CD4-positive, alpha-beta T cell treated with Interleukin-21 for 1 hour (primary cell): ENCODE measurements around the gene NF2.
"Not testable (repeated sequence)": the region's sequence is repeated elsewhere in the genome, so short reads cannot be mapped to it uniquely, and the experiment has no call there.

ENCODE experiments used
- DNase-seq: peaks from one replicate; pipeline ENCODE4 v3.0.0-alpha.2; 2020

NF2 gene

DNA sequence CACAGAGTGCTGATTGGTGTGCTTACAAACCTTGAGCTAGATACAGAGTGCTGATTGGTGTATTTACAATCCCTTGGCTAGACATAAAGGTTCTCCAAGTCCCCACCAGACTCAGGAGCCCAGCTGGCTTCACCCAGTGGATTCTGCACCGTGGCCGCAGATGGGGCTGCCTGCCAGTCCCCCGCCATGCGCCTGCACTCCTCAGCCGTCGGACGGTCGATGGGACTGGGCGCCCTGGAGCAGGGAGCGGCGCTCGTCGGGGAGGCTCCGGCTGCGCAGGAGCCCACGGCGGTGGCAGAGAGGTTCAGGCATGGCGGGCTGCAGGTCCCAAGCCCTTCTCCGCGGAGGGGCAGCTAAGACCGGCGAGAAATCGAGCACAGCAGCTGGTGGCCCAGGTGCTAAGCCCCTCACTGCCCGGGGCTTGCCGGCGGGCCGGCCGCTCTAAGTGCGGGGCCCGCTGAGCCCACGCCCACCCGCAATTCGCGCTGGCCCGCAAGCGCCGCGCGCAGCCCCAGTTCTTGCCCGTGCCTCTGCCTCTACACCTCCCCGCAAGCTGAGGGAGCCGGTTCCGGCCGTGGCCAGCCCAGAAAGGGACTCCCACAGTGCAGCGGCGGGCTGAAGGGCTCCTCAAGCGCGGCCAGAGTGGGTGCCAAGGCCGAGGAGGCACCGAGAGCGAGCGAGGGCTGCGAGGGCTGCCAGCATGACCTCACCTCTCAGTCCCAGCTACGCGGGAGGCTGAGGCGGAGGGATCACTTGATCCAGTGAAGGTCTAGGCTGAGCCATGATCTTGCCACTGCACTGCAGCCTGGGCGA is 5.4 kb upstream of the NF2 start:
- not testable (repeated sequence) for DNase-seq

DNA sequence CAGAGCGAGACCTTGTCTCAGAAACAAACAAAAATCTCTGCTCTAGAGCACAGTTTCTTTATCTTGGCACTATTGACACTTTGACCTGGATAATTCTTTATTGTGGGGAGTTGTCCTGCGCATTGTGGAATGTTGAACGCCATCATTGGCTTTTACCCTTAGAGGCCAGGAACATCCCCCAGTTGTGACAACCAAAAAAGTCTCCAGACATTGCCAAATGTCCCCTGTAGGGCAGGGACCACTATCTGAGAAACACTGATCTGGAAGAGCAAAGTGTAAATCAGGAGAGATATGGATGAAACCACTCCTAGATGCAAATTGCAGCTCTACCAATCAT is 4.8 kb upstream of the NF2 start:
- no peak for DNase-seq

DNA sequence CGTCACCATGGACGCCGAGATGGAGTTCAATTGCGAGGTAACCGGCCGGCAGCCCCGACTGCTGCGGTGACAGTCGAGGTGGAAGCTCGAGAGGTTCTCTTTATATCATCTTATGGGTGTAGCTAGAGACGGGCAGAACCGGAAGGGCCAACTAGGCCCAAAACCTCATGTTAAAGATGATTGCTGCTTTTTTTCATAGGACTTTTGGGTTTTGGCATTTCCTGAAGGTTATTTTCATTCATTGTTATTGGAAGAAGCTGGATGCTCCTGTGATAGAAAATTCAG is 585 bp downstream of the NF2 start:
- DNase-seq = peak; percentile 55

DNA sequence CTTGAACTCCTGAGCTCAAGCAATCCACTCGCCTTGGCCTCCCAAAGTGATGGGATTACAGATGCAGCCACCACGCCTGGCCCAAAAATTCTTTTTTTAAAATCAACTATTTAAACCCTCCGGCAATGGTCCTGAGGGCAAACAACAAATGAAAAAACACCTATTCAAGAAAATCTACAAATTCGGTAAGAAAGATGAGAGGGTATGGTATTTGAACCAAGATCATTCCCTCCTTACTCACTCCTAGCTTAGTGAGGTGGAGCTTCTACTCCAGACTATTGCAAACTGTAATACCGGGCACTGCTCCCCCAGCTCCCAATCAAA is 2.1 kb downstream of the NF2 start:
- DNase-seq = no peak

DNA sequence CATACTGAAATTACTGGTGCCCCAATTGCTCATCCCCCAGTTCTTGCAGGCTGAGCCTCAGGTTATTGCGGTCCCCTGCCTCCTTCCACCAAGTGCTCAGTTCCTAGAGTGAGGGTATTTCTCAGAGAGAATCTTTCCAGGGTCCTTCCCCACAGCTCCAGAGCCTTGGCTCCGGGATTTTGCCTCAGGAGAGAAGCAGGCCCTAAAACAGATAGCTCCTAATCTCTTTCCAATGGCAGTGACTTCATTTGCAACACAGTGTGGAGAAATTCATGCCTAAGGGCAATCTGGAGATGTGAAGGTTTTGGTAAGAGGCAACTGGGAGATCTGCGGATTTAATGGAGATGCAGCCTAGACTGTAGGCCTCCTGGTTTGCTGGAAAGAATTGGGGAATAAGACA is 2.9 kb downstream of the NF2 start:
- DNase-seq = no peak

DNA sequence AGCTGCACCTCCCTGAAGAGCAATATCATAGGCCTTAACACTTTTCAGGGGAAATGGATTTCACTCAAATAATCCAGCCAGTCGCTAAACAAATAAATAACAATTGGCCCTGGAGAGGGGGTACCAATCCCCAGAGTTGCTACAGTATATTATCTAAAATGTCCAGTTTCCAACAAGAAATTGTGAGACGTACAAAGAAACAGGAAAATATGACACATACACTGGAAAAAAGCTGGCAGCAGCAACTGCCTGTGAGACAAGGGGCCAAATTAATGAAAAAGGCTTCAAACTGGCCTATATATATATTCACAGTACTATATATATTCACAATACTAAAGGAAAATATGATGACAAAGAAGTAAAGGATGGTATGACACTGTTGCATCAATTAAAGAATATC is 4.0 kb downstream of the NF2 start:
- DNase-seq = no peak

DNA sequence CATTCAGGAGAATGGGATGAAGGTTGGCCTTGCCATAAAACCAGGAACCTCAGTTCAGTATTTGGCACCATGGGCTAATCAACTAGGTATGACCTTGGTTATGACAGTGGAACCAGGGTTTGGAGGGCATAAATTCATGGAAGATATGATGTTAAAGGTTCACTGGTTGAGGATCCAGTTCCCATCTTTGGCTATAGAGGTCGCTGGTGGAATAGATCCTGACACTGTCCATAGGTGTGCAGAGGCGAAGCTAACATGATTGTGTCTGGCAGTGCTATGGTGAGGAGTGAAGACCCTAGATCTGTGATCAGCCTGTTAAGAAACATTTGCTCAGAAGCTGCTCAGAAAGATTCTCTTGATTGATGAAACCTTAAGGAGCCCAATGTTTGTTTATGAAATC is 5.7 kb downstream of the NF2 start:
- no peak for DNase-seq

DNA sequence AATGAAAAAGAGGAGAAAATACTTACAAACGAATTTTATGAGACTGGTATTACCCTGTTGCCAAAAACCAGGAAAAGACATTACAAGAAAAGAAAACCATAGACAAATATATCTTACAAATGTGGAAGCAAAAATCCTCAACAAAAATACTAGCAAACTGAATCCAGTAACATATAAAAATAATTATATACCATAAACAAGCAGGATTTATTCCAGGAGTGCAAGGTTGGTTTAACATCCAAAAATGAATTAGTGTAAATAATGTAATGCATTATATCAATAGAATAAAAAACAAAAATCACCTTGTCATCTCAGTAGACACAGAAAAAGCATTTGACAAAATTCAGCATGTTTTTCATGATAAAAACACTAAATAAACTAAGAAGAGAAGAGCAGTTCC is 7.3 kb downstream of the NF2 start:
- no peak for DNase-seq

DNA sequence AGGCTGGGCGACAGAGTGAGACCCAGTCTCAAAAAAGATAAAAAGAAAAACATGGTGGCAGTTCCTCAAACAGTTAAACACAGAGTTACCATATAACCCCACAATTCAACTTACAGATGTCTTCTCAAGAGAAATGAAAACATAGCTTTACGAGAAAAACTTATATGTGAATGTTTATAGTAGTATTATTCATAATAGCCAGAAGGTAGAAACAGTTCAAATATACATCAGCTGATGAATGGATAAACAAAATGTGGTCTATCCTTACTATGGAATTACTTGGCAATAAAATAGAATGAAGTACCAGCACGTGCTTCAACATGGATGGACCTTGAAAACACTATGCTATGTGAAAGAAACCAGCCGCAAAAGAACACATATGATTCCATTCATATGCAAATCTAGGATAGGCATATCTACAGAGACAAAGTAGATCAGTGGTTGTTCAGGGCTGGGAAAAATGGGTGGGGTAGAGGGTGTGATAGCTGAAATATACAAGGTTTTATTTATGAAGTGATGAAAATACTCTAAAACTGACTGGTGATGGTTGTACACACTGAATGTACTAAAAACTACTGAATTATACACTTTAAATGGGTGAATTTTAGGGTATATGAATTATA is 12.4 kb downstream of the NF2 start:
- no peak for DNase-seq

DNA sequence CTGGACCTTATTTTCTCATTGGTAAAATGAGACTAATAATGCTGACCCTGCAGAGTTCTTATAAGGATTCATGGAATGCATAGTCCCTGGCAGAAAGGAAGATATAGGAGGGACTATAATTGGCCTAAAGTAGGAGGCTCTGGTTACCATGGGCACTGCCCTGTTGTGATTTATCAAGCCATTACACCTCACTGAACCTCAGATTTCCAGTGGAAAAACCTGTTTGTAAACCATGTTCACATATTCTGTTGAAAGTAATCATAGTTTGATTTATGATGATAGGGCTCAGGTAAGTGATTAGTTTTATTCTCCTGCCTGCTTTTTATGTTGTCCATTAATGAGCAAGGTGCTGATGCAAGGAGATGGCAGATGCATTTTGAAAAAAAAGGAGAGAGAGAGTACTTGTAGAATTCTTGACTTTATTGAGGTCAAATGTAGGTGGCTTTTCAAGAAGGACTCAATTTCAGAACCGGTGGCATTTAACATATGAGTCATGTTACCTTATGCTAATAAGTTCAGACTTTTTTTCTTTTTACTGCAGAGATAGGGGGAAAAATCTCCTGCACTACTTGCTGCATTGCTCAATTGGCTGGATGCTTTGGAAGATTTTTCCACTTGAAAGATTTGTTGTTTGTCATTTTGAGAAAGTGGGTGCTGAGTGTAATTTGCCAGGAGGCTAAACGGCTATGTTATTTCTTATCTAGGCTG is 14.6 kb downstream of the NF2 start:
- DNase-seq = no peak

DNA sequence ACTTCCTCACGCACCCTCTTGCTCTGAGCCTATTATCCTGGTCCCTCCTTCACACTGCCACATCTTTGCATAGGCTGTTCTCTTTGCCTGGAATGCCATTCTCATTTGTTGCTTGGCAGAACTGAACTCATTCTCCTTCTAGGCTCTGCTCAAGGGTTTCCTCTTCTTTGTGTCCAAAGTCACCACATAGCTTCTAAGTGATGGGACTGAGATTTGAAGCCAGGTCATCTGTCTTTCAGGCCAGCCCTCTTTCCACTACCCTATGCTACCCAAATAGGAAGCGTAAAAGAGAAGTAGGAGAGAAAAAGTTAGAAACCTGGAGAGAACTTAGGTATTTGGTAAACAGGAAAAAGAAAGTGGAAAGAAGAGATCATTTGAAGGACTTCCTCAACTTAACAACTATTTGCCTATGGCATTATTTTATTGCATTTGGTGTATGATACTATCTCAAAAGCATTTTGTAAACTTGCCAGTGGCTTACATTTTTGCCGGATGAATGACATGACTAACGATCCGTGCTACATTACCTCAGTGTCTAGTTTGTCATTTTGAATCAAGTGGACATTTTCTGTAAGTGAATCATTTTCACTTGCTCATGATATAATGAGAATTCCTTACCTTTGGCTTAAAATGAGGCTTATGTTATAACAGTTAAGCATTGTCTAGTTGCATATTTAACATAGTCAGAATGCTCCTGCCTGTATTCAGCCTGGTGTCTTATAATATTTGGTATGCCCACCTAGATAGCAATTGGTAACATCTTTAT is 18.5 kb downstream of the NF2 start:
- no peak for DNase-seq

DNA sequence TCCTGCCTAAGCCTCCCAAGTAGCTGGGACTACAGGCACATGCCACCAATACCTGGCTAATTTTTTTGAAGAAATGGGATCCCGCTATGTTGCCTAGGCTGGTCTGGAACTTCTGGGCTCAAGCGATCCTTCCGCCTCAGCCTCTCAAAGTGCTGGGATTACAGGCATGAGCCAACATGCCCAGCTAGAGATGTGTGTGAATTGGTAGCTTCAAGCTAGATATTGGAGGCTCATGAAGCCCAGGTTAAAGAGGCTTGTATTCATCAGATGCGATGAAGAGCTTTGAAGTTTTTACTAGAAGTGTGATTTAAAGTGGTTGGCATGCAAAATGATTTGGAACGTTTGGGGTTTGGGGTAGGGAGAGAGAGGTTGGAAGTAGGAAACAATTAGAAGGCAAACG is 19.6 kb downstream of the NF2 start:
- DNase-seq = no peak

DNA sequence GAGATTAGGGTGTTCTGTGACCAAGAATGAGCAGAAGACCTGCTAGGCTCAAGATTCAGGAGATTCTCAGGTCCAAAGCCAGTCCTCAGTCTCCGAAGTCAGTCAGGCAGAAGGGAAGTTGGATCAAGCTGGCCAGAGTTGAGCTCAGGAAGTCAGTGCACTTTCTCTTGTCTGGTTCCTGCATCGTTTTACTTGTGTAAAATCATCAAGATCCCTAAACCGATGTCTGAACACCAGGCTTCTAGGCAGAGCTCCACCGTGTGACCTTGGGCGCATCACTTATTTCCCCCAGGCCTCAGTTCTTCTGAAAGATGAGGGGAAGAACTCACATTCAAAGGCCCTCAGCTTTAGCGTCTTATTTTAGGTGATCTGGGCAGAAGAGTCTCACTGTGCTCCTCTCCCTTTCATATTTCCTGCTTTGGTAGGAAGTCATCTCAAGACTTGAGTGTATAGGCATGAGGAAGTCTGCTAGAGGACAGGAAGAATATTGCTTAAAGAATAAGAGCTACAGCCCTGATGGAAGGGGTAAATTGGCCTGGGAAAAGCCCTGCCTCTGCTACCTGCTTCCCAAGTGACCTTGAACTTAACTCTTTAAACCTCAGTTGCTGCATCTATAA is 20.2 kb downstream of the NF2 start:
- no peak for DNase-seq

DNA sequence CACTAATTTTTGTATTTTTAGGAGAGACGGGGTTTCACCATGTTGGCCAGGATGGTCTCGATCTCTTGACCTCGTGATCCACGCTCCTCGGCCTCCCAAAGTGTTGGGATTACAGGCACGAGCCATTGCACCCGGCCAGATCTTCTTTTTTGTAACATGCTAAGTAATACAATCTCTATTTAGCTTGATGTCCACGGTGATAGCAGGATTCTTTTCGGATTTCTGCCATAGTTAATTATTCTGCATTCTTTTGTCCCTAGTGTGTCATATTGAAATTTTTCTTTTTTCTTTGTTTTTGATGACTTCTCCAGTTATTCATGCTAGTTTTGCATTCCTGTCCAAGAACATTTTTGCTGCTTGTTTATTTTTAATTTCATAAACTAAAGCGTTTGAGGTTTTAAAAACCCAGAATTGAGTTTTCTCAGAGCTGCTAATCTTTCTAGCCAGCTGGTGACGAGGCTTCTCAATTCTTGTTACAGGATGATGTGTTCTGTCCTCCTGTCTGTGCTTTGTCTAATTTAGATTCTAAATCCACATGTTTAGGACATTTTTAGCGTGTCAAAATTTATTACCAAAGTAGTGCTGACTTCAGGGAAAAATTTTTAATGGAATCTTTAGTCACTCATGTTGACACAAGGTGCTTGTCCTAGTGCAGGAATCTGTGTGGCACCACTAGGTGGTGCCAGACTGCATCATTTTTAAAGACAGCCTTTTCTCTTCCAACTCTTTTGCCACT is 21.8 kb downstream of the NF2 start:
- peak; percentile 49 for DNase-seq

DNA sequence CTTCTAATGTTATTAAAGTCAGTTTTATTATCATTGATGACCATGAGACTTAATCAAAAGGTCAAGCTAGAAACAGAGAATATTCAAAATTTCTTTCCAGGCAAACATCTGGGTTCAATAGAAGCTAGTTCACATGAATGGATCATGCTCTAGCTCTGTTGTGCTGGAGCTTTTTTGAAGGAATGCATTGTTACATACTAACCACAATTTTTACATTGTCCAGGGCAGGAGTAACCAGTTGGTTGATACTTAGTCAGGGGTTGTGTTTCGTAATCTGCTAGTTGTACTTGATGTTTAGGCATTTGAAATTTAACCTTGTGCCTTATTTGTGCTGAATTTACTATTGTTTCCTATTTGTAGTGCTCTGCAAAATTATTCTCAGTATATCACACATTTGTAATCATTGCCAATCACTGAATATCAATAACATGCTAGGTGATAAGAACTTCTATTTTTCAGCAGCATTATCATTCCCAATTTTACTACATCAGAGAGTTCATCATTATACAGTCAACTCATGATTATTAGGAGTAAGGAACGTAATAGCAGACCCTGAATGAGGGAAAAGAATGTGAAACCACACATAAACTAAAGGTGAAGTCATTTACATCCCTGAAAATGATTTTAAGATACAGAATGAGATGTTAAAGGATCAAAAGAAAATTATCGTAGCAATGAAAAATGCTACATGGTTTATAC is 23.2 kb downstream of the NF2 start:
- DNase-seq = no peak

DNA sequence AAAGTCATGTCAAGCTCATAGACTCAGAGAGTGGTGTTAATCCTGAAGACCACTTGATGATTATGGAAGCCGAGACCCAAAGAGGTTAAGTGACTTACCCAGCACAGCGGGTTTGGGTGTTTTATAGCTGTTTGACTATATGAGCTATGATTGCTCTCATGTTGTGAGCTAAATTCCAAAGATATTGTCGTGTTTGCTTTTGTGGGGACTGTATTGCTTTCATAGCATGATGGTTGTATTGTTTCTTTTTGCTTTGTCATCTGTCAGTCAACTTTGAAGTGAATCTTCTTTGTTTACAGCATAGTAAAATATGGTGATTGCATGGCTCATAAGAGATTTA is 23.7 kb downstream of the NF2 start:
- DNase-seq = no peak

DNA sequence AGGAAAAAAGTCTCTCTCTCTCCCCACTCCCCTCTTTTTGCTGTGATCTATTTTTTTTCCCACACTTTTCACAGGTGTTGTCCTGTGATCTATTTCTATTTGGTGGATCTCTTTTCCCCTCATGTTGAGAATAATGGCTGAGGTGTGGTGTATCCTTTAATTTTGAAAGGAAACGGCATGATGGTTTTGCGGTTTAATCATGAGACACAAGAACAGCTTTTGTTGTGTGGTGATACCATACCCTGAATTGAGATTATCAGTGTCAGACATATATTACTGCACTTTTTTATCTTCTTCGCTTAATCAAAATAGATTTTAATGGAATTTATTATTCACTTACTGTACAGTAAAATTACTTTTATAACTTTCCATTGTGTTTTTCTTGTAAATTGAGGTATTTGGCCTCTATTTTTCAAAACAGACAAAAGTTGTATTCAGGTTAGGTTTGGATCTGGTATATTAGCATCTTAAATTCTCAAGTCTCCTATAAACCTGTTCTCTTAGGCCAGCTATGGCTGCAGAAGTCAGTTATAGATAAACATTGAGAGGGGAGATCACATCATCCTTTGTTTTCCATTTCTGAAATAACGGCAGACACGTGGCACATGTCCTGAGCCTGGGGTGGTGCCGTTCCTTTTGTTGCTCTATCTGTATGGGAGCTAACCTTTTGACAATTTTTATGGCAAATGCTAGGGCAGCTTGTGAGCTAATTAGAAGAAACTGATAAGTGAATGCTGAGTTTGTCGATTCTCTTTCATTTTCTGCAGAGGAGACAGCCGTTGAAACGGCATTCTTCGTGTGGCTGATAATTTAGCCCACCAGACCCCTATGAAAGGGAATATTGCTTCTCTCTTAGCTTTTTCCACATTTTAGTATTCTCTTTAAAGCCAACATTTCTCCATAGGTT is 25.8 kb downstream of the NF2 start:
- no peak for DNase-seq

DNA sequence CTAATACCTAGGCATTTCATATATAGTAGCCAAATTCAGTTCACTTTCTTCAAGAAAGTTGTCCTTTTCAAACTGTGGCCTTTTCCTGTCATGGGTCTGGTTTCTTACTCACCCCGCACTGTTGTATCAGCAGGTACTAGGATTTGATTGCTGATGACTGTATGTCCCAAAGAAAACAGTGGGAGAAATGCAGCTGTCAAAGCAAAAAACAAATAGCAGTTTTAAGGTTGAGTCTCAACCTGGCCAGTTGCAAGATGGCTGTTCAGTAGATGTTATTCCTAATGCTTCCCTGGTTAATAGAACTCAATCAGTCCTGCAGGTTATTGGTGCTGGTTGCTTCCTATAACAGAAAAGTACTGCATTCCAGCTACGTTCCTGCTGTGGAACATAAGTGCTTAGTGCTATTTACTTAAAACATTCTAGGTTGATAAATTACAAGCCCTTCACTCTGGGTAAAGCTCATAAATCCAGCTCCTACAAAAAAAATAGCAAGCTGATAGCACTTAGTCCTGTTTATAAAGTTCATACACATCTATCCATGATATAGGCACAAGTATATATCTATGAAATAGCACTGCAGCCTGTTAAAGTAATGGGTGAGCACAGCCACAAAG is 26.6 kb downstream of the NF2 start:
- no peak for DNase-seq

DNA sequence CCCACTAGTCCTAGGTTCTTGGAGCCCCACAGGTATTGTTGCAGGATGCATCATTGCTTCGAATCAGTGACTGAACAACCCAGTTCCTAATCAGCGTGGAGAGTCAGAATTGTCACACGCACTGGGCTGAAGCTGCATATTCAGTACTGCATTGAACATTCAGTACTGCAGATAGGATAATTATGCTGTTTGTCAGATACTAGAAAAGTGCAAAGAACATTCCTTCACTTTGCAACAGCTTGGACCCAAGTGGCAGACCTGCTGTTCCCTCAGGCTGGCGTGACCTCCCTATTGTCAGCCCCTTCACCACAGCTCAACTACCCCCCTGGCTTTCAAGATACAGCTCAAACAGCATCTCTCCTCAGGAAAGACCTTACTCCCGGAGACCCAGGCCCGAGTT is 27.6 kb downstream of the NF2 start:
- no peak for DNase-seq

DNA sequence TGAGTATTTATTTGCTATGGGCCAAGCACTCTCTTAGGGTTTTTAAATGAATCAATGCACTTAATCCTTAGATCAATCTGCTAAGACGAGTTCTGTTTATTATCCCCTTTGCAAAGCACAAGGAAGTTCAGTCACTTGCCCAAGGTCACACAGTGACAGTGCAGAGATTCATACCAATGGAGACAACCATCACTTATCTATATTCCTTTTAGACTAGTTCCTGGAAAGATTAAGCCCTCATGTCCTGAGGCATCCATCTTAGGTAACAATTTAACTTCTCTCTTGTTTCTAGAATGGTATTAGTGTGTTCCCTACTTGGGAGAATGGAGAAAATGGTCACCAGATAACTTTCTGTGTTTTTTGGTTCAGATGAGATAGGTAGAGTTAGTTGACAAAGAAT is 28.3 kb downstream of the NF2 start:
- no peak for DNase-seq

DNA sequence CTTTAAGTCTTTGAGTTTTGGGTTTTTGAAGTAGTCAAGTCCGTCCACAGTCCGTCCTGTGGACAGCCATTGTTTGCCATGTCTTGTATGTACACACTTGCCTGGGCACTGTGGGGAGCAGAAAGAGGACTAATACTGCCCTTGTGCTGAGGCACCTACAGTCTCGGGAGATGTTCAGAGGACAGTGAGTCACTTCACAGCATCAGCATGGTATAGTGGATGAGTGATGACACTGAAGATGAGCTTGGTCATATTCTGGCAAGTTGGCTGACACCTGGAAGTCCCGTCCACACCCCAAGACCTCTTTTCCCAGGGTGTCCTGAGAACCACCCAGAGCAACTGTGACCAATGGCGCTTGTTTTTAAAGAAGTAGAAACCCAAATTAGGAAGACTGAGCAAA is 29.2 kb downstream of the NF2 start:
- DNase-seq = no peak
